Nephron progenitor cell (in vitro differentiated cells): ENCODE results near the gene PC.

Experiments used
- DNase-seq: peaks from one replicate; pipeline ENCODE4 v3.0.0; 2021
- H3K27ac Mint-ChIP-seq: 2 replicates; pipeline ENCODE4 v1.8.0; 2021; ENCODE audit warnings: mild to moderate bottlenecking, moderate library complexity, mixed read lengths
- H3K27me3 Mint-ChIP-seq: 2 replicates; pipeline ENCODE4 v1.8.0; 2021; ENCODE audit warnings: mild to moderate bottlenecking, low read depth, mixed read lengths; ENCODE audit not compliant: poor library complexity
- H3K36me3 Mint-ChIP-seq: 2 replicates; pipeline ENCODE4 v1.8.0; 2021; ENCODE audit warnings: low read depth, mixed read lengths
- H3K4me1 Mint-ChIP-seq: 2 replicates; pipeline ENCODE4 v1.8.0; 2021; ENCODE audit warnings: mixed read lengths
- H3K4me3 Mint-ChIP-seq: 2 replicates; pipeline ENCODE4 v1.8.0; 2021; ENCODE audit warnings: mild to moderate bottlenecking, moderate library complexity, mixed read lengths
- H3K9me3 Mint-ChIP-seq: 2 replicates; pipeline ENCODE4 v1.8.0; 2021; ENCODE audit warnings: mild to moderate bottlenecking, moderate library complexity, mixed read lengths
- CTCF ChIP-seq: fragments of 200-600 bp; sonication (generic); IDR thresholded peaks from 2 replicates; pipeline ENCODE4 v1.5.0; 2021; ENCODE audit warnings: antibody characterized with exemption

Gene PC

GRCh38 chr11:66970371-66970806 is 12.2 kb upstream of the PC start:
- no peaks in the 10 kb centered on the region for H3K27me3 Mint-ChIP-seq
- H3K36me3 Mint-ChIP-seq, result no peaks in the 10 kb centered on the region
- no peak for TF ChIP-seq CTCF
- H3K27ac Mint-ChIP-seq, result no peak overlapping the region
- DNase-seq, result no peak
- no peak overlapping the region for H3K4me3 Mint-ChIP-seq
- H3K9me3 Mint-ChIP-seq, result peaks cover 14% of the 10 kb centered on the region
- H3K4me1 Mint-ChIP-seq, result peaks cover 25% of the 10 kb centered on the region

GRCh38 chr11:66969584-66970225 is 11.5 kb upstream of the PC start:
- peaks cover 25% of the 10 kb centered on the region for H3K4me1 Mint-ChIP-seq
- DNase-seq, result no peak
- H3K36me3 Mint-ChIP-seq, result no peaks in the 10 kb centered on the region
- H3K9me3 Mint-ChIP-seq, result peaks cover 14% of the 10 kb centered on the region
- no peak overlapping the region for H3K4me3 Mint-ChIP-seq
- no peak for TF ChIP-seq CTCF
- H3K27me3 Mint-ChIP-seq, result no peaks in the 10 kb centered on the region
- no peak overlapping the region for H3K27ac Mint-ChIP-seq

DNA sequence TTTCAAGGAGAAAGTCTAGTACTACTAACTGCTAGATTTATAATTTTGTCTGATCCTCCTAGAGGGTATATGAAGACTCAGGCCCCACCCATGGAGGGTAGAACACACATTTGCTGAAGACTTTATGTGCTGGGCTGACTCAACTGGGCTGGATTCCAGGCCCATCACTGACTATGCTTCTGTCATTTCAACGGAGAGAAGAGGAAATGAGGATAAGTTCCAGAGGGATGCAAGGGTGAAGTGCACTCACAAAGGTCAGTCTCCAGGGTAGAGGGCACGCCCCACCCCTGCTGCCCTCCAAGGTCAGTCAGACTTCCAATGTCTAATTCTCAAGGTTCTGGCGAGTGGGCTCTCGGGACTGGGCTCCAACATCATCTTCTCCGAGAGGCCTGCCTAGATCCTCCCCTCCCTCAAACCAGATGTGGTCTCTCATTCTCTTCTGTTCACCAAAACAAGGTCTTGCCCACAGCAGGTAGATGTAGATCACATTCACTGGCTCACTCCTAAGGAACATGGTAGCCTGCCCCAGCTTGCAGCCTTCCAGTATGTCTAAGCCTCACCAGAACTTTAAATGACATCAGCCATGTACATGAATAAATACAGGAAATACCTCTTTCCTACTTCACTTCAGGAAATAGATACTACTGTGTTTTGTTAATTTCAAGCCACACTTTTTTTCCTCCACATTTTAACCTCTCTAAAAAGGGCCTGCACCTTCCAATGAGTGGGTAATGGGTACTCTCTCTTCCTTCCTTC is 9.7 kb upstream of the PC start:
- no peak for TF ChIP-seq CTCF
- peaks cover 14% of the 10 kb centered on the region for H3K9me3 Mint-ChIP-seq
- H3K27me3 Mint-ChIP-seq, result no peaks in the 10 kb centered on the region
- peak overlapping the region; percentile 20 for H3K27ac Mint-ChIP-seq
- DNase-seq, result no peak
- no peak overlapping the region for H3K4me3 Mint-ChIP-seq
- H3K36me3 Mint-ChIP-seq, result no peaks in the 10 kb centered on the region
- H3K4me1 Mint-ChIP-seq, result peaks cover 15% of the 10 kb centered on the region

DNA sequence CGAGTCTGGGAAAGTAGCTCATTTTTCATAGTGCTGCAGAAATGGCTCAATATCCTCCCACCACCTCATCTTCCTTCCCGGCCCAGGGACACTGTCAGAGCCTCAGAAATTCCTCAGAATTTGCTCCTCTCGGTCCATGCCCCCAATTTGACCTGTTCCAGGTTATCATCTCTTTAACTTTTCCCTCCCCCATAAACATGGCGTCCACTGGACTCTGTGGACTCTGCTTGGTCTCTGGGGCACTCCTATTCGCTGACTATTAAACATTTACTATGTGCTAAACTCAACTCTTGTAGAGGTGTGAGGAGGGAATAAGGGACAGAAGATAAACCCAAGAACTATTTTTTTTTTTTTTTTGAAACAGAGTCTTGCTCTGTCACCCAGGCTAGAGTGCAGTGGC is 8.2 kb upstream of the PC start:
- H3K4me3 Mint-ChIP-seq, result no peak overlapping the region
- TF ChIP-seq CTCF, result no peak
- peaks cover 4% of the 10 kb centered on the region for H3K27me3 Mint-ChIP-seq
- H3K36me3 Mint-ChIP-seq, result no peaks in the 10 kb centered on the region
- peaks cover 14% of the 10 kb centered on the region for H3K9me3 Mint-ChIP-seq
- H3K27ac Mint-ChIP-seq, result no peak overlapping the region
- no peak for DNase-seq
- peaks cover 15% of the 10 kb centered on the region for H3K4me1 Mint-ChIP-seq

- DNase-seq, result no peak
- Mint-ChIP-seq H3K27ac (peak overlapping the region; percentile 72), H3K4me1 (peaks cover 8% of the 10 kb centered on the region)
These were observed 6.3 kb upstream of the PC start for GRCh38 chr11:66964495-66964894.

More at GRCh38 chr11:66964495-66964894, 6.3 kb upstream of the PC start:
- no peaks in the 10 kb centered on the region for H3K36me3 Mint-ChIP-seq
- H3K9me3 Mint-ChIP-seq, result peaks cover 6% of the 10 kb centered on the region
- peaks cover 12% of the 10 kb centered on the region for H3K27me3 Mint-ChIP-seq
- no peak overlapping the region for H3K4me3 Mint-ChIP-seq
- no peak for TF ChIP-seq CTCF
